Liver (tissue), 9 donors: Measurements from ENCODE around the gene JUNB. TPM values are rescaled to one million over a fixed set of nuclear protein-coding genes. Genes with fewer than 3 reads are reported as not detected.

Experiments
- DNase-seq: peaks from one replicate; pipeline ENCODE4 v3.0.0-alpha.2; 2017; ENCODE audit warnings: low spot score
- H3K27ac ChIP-seq, 2 donors: one replicate each; pipeline ENCODE4 v1.7.0; 2013; ENCODE audit warnings: inconsistent platforms in 2 of 2, low read length in 2 of 2, control low read depth in 1 of 2, low read depth in 1 of 2, mild to moderate bottlenecking in 1 of 2
- H3K27me3 ChIP-seq, 4 donors: one replicate each; pipeline versions ENCODE4 v1.6.1 to v1.7.0; 2013; ENCODE audit warnings: low read length in 3 of 4, inconsistent platforms in 1 of 4, mild to moderate bottlenecking in 1 of 4, moderate library complexity in 1 of 4; ENCODE audit not compliant: control insufficient read depth in 4 of 4, insufficient read depth in 4 of 4
- H3K36me3 ChIP-seq, 4 donors: one replicate each; pipeline versions ENCODE4 v1.6.1 to v1.7.0; 2013; ENCODE audit warnings: low read length in 3 of 4, mild to moderate bottlenecking in 3 of 4, low read depth in 1 of 4, moderate library complexity in 1 of 4; ENCODE audit not compliant: control insufficient read depth in 4 of 4, insufficient read depth in 3 of 4
- H3K4me1 ChIP-seq, 4 donors: one replicate each; pipeline versions ENCODE4 v1.6.1 to v1.7.0; 2013; ENCODE audit warnings: low read length in 3 of 4, mild to moderate bottlenecking in 3 of 4, moderate library complexity in 1 of 4; ENCODE audit not compliant: control insufficient read depth in 4 of 4, insufficient read depth in 4 of 4
- H3K4me3 ChIP-seq, 3 donors: one replicate each; pipeline versions ENCODE4 v1.6.1 to v1.7.0; 2013; ENCODE audit warnings: low read length in 3 of 3, control low read depth in 1 of 3, low read depth in 1 of 3, mild to moderate bottlenecking in 1 of 3
- H3K9ac ChIP-seq, 2 donors: one replicate each; pipeline ENCODE4 v1.7.0; 2013; ENCODE audit warnings: low read length in 2 of 2, mild to moderate bottlenecking in 2 of 2, moderate library complexity in 2 of 2, control low read depth in 1 of 2, low read depth in 1 of 2
- H3K9me3 ChIP-seq, 4 donors: one replicate each; pipeline versions ENCODE4 v1.6.1 to v1.7.0; 2013; ENCODE audit warnings: low read length in 3 of 4; ENCODE audit not compliant: control insufficient read depth in 4 of 4
- CTCF ChIP-seq: fragments of 150-350 bp; IDR thresholded peaks from 2 replicates; pipeline ENCODE4 v1.5.1; 2017; ENCODE audit warnings: improper control_type of control experiment, low read depth, low read length; ENCODE audit not compliant: missing input control
- EGR1 ChIP-seq, 2 donors: IDR thresholded peaks; 2 replicates each; pipeline ENCODE4 v1.6.1; 2016 to 2018; ENCODE audit warnings: antibody characterized with exemption in 2 of 2, low read depth in 2 of 2
- FOXA1 ChIP-seq: IDR thresholded peaks from 2 replicates; pipeline ENCODE4 v1.6.1; 2016; ENCODE audit warnings: antibody characterized with exemption
- FOXA2 ChIP-seq: IDR thresholded peaks from 2 replicates; pipeline ENCODE4 v1.6.1; 2016; ENCODE audit warnings: antibody characterized with exemption
- GABPA ChIP-seq, 2 donors: IDR thresholded peaks in 1 of 2; conservative IDR thresholded peaks in 1 of 2; 2 replicates each; pipeline ENCODE4 v1.6.1; 2016; ENCODE audit warnings: antibody characterized with exemption in 2 of 2, mild to moderate bottlenecking in 1 of 2, moderate library complexity in 1 of 2
- HNF4A ChIP-seq, 2 donors: conservative IDR thresholded peaks; 2 replicates each; pipeline ENCODE4 v1.6.1; 2016; ENCODE audit warnings: antibody characterized with exemption in 2 of 2, mild to moderate bottlenecking in 2 of 2
- HNF4G ChIP-seq: IDR thresholded peaks from 2 replicates; pipeline ENCODE4 v1.6.1; 2016; ENCODE audit warnings: antibody characterized with exemption
- JUND ChIP-seq, 2 donors: IDR thresholded peaks; 2 replicates each; pipeline ENCODE4 v1.6.1; 2016; ENCODE audit warnings: antibody characterized with exemption in 2 of 2
- MAX ChIP-seq: IDR thresholded peaks from 2 replicates; pipeline ENCODE4 v1.6.1; 2016; ENCODE audit warnings: antibody characterized with exemption
- NR2F2 ChIP-seq: IDR thresholded peaks from 2 replicates; pipeline ENCODE4 v1.6.1; 2016; ENCODE audit warnings: antibody characterized with exemption
- RAD21 ChIP-seq, 2 donors: IDR thresholded peaks; 2 replicates each; pipeline ENCODE4 v1.6.1; 2016; ENCODE audit warnings: antibody characterized with exemption in 2 of 2, mild to moderate bottlenecking in 2 of 2
- REST ChIP-seq: IDR thresholded peaks from 2 replicates; pipeline ENCODE4 v1.6.1; 2016; ENCODE audit warnings: antibody characterized with exemption, mild to moderate bottlenecking
- RXRA ChIP-seq, 2 donors: IDR thresholded peaks; 2 replicates each; pipeline ENCODE4 v1.6.1; 2017 to 2018; ENCODE audit warnings: antibody characterized with exemption in 2 of 2, mild to moderate bottlenecking in 1 of 2
- SP1 ChIP-seq: IDR thresholded peaks from 2 replicates; pipeline ENCODE4 v1.6.1; 2018; ENCODE audit warnings: antibody characterized with exemption, mild to moderate bottlenecking
- TAF1 ChIP-seq: conservative IDR thresholded peaks from 2 replicates; pipeline ENCODE4 v1.6.1; 2016; ENCODE audit warnings: antibody characterized with exemption, mild to moderate bottlenecking
- YY1 ChIP-seq: IDR thresholded peaks from 2 replicates; pipeline ENCODE4 v1.6.1; 2016; ENCODE audit warnings: antibody characterized with exemption, mild to moderate bottlenecking
- ZBTB33 ChIP-seq: IDR thresholded peaks from 2 replicates; pipeline ENCODE4 v1.6.1; 2016; ENCODE audit warnings: antibody characterized with exemption
- WGBS: extraction: QIAGEN DNeasy Blood & Tissue Kit; methylation state at CpG from one replicate; pipeline ENCODE4 v1.1.7; 2013; 5-methylcytosine and 5-hydroxymethylcytosine counted together
- polyA plus RNA-seq, 2 donors: library from polyadenylated mRNA; stranded (reverse) in 1 of 2; unstranded in 1 of 2; fragments of 200-250 nt in 1 of 2; fragments of >200 nt in 1 of 2; fragmentation: Nextera tagmentation in 1 of 2; extraction: Ambion mirVana in 1 of 2; gene quantifications; one replicate each; pipeline versions ENCODE4 v1.2.1 to v1.2.3, GENCODE V29; 2013 to 2015
- total RNA-seq, 2 donors: library from RNA; depleted of rRNA; stranded (reverse); fragments of >200 nt; gene quantifications; one replicate each; pipeline ENCODE4 v1.2.3, GENCODE V29; 2014
- TF ChIP-seq, protein P1 (sequence below): IDR thresholded peaks from 2 replicates; pipeline ENCODE4 v1.6.1; 2016; ENCODE audit warnings: antibody characterized with exemption
- donor health status: healthy.
- donor health status: healthy.
- donor health status: healthy.
- donor health status: healthy.
- donor health status: healthy.

Gene JUNB
- total and polyA plus RNA-seq, 4 donors, result 32.7 to 79.2 (median 56.6) TPM

GRCh38 chr19:12789904-12790619, 1.2 kb upstream of the JUNB start (continued):
- no peak for TF ChIP-seq ZBTB33
- TF ChIP-seq FOXA1, result no peak

GRCh38 chr19:12790628-12791344, 500 bp upstream of the JUNB start:
- Histone ChIP-seq H3K27ac (peak overlapping the region; percentile 98 to 99), H3K9ac (peak overlapping the region; percentile 53 to 97), H3K4me3 (peak overlapping the region; percentile 58 to 82 (median 62)), H3K36me3 (no peaks in the 10 kb centered on the region), H3K4me1 (peaks cover 4 to 29% (median 21%) of the 10 kb centered on the region in 4 donors), H3K27me3 (no peaks in the 10 kb centered on the region), H3K9me3 (no peaks in the 10 kb centered on the region)
- TF ChIP-seq SP1, result no peak
- TF ChIP-seq MAX, result peak; percentile 95
- no peak for TF ChIP-seq JUND (IDR thresholded peaks at IDR 0.05)
- no peak for TF ChIP-seq REST
- TF ChIP-seq CTCF, result no peak
- TF ChIP-seq RAD21 (IDR thresholded peaks at IDR 0.05), result no peak
- no peak for TF ChIP-seq EGR1 (IDR thresholded peaks at IDR 0.05; ENCODE audit: low read depth in 2 of 2)
- TF ChIP-seq HNF4A (conservative IDR thresholded peaks at IDR 0.05), result no peak
- no peak for TF ChIP-seq FOXA2
- TF ChIP-seq RXRA (IDR thresholded peaks at IDR 0.05), result peak; percentile 39 to 47
- peak; percentile 97 for TF ChIP-seq FOXA1
- TF ChIP-seq, protein P1, sequence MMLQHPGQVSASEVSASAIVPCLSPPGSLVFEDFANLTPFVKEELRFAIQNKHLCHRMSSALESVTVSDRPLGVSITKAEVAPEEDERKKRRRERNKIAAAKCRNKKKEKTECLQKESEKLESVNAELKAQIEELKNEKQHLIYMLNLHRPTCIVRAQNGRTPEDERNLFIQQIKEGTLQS, result no peak
- TF ChIP-seq YY1, result no peak
- no peak for TF ChIP-seq HNF4G
- peak; percentile 27 for TF ChIP-seq NR2F2
- no peak for TF ChIP-seq TAF1
- no peak for TF ChIP-seq GABPA (IDR thresholded peaks at IDR 0.05 in 1 of 2, conservative IDR thresholded peaks at IDR 0.05 in 1 of 2)
- no peak for TF ChIP-seq ZBTB33
- DNase-seq, result no peak
- WGBS, result 1% methylated on average over 22 of the region's 22 CpGs
